HCT116 (cell line): ENCODE data around the gene TVP23A. TPM values are rescaled to one million over a fixed set of nuclear protein-coding genes. Genes with fewer than 3 reads are reported as not detected.
"Not testable (repeated sequence)": the region's sequence is repeated elsewhere in the genome, so short reads cannot be mapped to it uniquely, and the experiment has no call there.

ENCODE experiments used
- ATAC-seq: fragments of 200-7000 bp; cut with Tn5 transposase; 2 replicates; pipeline ENCODE4 v1.9.1; 2020; ENCODE audit warnings: mild to moderate bottlenecking, moderate library complexity
- BruUV-seq: library from RNA; stranded (reverse); fragments of 400-500 nt; replicated peaks from 2 replicates; lab custom pipeline; 2021; lab: Mats Ljungman, UMichigan
- CTCF ChIA-PET: fragments of 300-600 bp; sonication (Branson Sonifier 250); formaldehyde crosslinking; loops from one replicate; lab custom pipeline; 2021; ENCODE audit warnings: antibody characterized with exemption; lab: Charles Lee
- POLR2A ChIA-PET: fragments of 300-600, 350-600 bp; sonication (Branson Sonifier 250); formaldehyde crosslinking; loops from one replicate; lab custom pipeline; 2021; ENCODE audit warnings: antibody characterized with exemption; lab: Charles Lee
- RAD21 ChIA-PET, 2 experiments: fragments of 300-600 bp; sonication (Branson Sonifier 250); formaldehyde crosslinking; loops; one replicate each; lab custom pipeline; 2023; ENCODE audit warnings: low total read pairs in 2 of 2; ENCODE audit not compliant: uncharacterized antibody in 2 of 2, unreplicated experiment in 2 of 2, low non-redundant PET in 1 of 2; lab: Charles Lee
- DNase-seq: peaks from one replicate; pipeline ENCODE4 v3.0.0-alpha.2; 2010; ENCODE audit warnings: low read depth, low spot score
- H2AFZ ChIP-seq: fragments of 200-600 bp; shearing (Covaris generic), sonication (generic); 2 replicates; pipeline ENCODE4 v1.6.1; 2017; ENCODE audit warnings: low read depth, mixed run types, mixed read lengths, antibody characterized with exemption, low read length; ENCODE audit not compliant: poor library complexity, severe bottlenecking
- H3K27ac ChIP-seq: 2 replicates; pipeline ENCODE4 v1.5.1; 2012; ENCODE audit warnings: low read depth, low read length
- H3K27me3 ChIP-seq: fragments of 200-600 bp; sonication (generic); 2 replicates; pipeline ENCODE4 v1.6.1; 2016; ENCODE audit warnings: mixed run types, low read length, mixed read lengths; ENCODE audit not compliant: insufficient read depth
- H3K36me3 ChIP-seq, 2 experiments: fragments of 200-500 bp in 1 of 2; fragments of 200-600 bp in 1 of 2; sonication (Bioruptor generic) in 1 of 2; sonication (generic) in 1 of 2; 2 replicates each; pipeline versions ENCODE4 v1.5.1 to v1.6.1; 2014 to 2016; ENCODE audit warnings: low read length in 2 of 2, inconsistent platforms in 1 of 2, mixed read lengths in 1 of 2, mixed run types in 1 of 2; ENCODE audit not compliant: insufficient read depth in 2 of 2, control insufficient read depth in 1 of 2
- H3K4me1 ChIP-seq, 2 experiments: fragments of 200-600 bp in 1 of 2; sonication (generic) in 1 of 2; 2 replicates each; pipeline versions ENCODE4 v1.5.1 to v1.6.1; 2012 to 2017; ENCODE audit warnings: low read length in 2 of 2, inconsistent platforms in 1 of 2, mild to moderate bottlenecking in 1 of 2, mixed read lengths in 1 of 2, mixed run types in 1 of 2, moderate library complexity in 1 of 2; ENCODE audit not compliant: insufficient read depth in 2 of 2, control insufficient read depth in 1 of 2
- H3K4me2 ChIP-seq: fragments of 200-600 bp; sonication (generic); 2 replicates; pipeline ENCODE4 v1.6.1; 2017; ENCODE audit warnings: mixed run types, low read length, mixed read lengths
- H3K4me3 ChIP-seq, 2 experiments: fragments of 200-600 bp in 1 of 2; sonication (generic) in 1 of 2; replicated peaks in 1 of 2; 2 replicates each; pipeline ENCODE4 v1.5.1; 2011 to 2016; ENCODE audit warnings: low read length in 2 of 2, control low read depth in 1 of 2, low read depth in 1 of 2, mild to moderate bottlenecking in 1 of 2, mixed read lengths in 1 of 2, mixed run types in 1 of 2
- H3K79me2 ChIP-seq: fragments of 200-600 bp; sonication (generic); 2 replicates; pipeline ENCODE4 v1.6.1; 2017; ENCODE audit warnings: mild to moderate bottlenecking, mixed run types, low read length, moderate library complexity, mixed read lengths; ENCODE audit not compliant: insufficient read depth
- H3K9ac ChIP-seq: fragments of 200-600 bp; sonication (generic); 2 replicates; pipeline ENCODE4 v1.6.1; 2016; ENCODE audit warnings: low read length, mixed read lengths
- H3K9me2 ChIP-seq: fragments of 200-600 bp; sonication (generic), shearing (Covaris generic); 2 replicates; pipeline ENCODE4 v1.6.1; 2017; ENCODE audit warnings: mixed run types, mild to moderate bottlenecking, moderate library complexity; ENCODE audit not compliant: insufficient read depth
- H3K9me3 ChIP-seq, 2 experiments: fragments of 200-500 bp in 1 of 2; fragments of 200-600 bp in 1 of 2; sonication (Bioruptor generic) in 1 of 2; sonication (generic) in 1 of 2; 2 replicates each; pipeline ENCODE4 v1.6.1; 2014 to 2017; ENCODE audit warnings: low read length in 2 of 2, mixed read lengths in 2 of 2, inconsistent platforms in 1 of 2, low read depth in 1 of 2, mild to moderate bottlenecking in 1 of 2, mixed run types in 1 of 2, moderate library complexity in 1 of 2; ENCODE audit not compliant: control insufficient read depth in 1 of 2, insufficient read depth in 1 of 2
- H4K20me1 ChIP-seq: fragments of 200-600 bp; sonication (generic), shearing (Covaris generic); 2 replicates; pipeline ENCODE4 v1.6.1; 2017; ENCODE audit warnings: mixed run types, mild to moderate bottlenecking, moderate library complexity; ENCODE audit not compliant: insufficient read depth
- intact Hi-C: fragments of 100-400 bp; cut with micrococcal nuclease; formaldehyde crosslinking; loops from 2 replicates; pipeline ENCODE4 v1.10.0; 2022
- total RNA-seq: library from RNA; stranded (reverse); gene quantifications from one replicate; pipeline ENCODE4 v1.2.1, GENCODE V29; 2021; ENCODE audit not compliant: unreplicated experiment
- TF ChIP-seq, protein P1 (sequence below): IDR thresholded peaks from 2 replicates; pipeline ENCODE4 v1.6.1; 2012; ENCODE audit warnings: low read depth

The TVP23A gene
- total RNA-seq, 1 experiment from 2014 or later: not detected

DNA sequence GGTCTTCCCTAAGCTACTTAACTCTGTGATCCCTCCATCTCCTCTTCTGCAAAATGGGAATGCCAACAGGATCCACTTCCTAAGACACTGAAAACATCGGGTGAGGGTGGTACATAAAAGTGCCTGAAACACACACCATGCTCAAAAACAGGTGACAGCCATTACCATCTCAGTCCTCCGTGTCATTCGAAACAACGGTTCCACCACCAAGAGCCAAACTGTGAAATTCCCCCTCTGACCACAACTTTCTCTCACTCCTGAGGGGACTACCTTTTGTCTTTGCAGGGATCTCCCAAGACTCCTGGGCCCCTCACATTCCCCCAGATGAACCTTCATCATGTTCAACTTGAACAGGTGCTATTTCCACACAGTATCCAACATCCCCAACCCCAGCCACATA, 38.0 kb downstream of the TVP23A start:
- ChIA-PET POLR2A (no interaction called here), RAD21 (no interaction called here), CTCF (no interaction called here)
- DNase-seq: no peak
- no peaks in the 10 kb centered on the region for H3K27me3 ChIP-seq
- no peak overlapping the region for H3K9ac ChIP-seq
- no peak overlapping the region for H3K4me2 ChIP-seq
- no TSS peak for BruUV-seq
- H4K20me1 ChIP-seq: no peaks in the 10 kb centered on the region
- no peaks in the 10 kb centered on the region for H3K36me3 ChIP-seq
- ATAC-seq: no peak
- no peaks in the 10 kb centered on the region for H3K9me2 ChIP-seq
- intact Hi-C loops: no loop called here
- H2AFZ ChIP-seq: no peak overlapping the region
- TF ChIP-seq, protein P1, sequence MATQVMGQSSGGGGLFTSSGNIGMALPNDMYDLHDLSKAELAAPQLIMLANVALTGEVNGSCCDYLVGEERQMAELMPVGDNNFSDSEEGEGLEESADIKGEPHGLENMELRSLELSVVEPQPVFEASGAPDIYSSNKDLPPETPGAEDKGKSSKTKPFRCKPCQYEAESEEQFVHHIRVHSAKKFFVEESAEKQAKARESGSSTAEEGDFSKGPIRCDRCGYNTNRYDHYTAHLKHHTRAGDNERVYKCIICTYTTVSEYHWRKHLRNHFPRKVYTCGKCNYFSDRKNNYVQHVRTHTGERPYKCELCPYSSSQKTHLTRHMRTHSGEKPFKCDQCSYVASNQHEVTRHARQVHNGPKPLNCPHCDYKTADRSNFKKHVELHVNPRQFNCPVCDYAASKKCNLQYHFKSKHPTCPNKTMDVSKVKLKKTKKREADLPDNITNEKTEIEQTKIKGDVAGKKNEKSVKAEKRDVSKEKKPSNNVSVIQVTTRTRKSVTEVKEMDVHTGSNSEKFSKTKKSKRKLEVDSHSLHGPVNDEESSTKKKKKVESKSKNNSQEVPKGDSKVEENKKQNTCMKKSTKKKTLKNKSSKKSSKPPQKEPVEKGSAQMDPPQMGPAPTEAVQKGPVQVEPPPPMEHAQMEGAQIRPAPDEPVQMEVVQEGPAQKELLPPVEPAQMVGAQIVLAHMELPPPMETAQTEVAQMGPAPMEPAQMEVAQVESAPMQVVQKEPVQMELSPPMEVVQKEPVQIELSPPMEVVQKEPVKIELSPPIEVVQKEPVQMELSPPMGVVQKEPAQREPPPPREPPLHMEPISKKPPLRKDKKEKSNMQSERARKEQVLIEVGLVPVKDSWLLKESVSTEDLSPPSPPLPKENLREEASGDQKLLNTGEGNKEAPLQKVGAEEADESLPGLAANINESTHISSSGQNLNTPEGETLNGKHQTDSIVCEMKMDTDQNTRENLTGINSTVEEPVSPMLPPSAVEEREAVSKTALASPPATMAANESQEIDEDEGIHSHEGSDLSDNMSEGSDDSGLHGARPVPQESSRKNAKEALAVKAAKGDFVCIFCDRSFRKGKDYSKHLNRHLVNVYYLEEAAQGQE: no peak
- H3K4me1 ChIP-seq: no peaks in the 10 kb centered on the region; a peak in 1 of 4 replicates
- H3K79me2 ChIP-seq: no peaks in the 10 kb centered on the region
- no peak overlapping the region for H3K4me3 ChIP-seq
- H3K9me3 ChIP-seq: no peaks in the 10 kb centered on the region
- H3K27ac ChIP-seq: no peak overlapping the region

DNA sequence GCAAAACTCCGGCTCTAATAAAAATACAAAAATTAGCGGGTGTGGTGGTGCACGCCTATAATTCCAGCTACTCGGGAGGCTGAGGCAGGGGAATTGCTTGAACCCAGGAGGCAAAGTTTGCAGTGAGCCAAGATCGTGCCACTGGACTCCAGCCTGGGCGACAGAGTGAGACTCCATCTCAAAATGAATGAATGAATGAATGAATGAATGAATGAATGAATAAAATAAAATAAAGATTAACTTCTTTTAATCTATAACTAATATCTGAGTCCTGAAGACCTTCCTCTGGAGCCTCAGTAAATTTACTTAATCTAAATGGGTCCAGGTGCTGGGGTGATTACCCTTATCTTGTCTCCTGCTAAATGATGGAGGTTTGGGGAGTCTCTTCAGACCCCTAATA, 38.7 kb downstream of the TVP23A start:
- H3K4me2 ChIP-seq, DNase-seq, ATAC-seq, intact Hi-C loops, H3K27me3 ChIP-seq, CTCF ChIA-PET, H3K36me3 ChIP-seq, RAD21 ChIA-PET, H3K9ac ChIP-seq, H4K20me1 ChIP-seq, H3K79me2 ChIP-seq, POLR2A ChIA-PET, H3K27ac ChIP-seq, H2AFZ ChIP-seq, H3K4me1 ChIP-seq, H3K9me2 ChIP-seq, H3K4me3 ChIP-seq, BruUV-seq, H3K9me3 ChIP-seq: not testable (repeated sequence)
